H54 (cell line): ENCODE data around the gene CA9.
A peak's percentile ranks its signal among the peaks of the same experiment; 100 is the strongest.

ENCODE experiments used
- DNase-seq: peaks from one replicate; pipeline ENCODE4 v3.0.0; 2011; ENCODE audit warnings: low spot score, mixed read lengths; ENCODE audit not compliant: insufficient read length
- FAIRE-seq: peaks from 3 replicates; lab custom pipeline; 2011; peaks lifted over from hg19 to GRCh38; lab: Jason Lieb, UNC
- POLR2A ChIP-seq: IDR thresholded peaks from 2 replicates; pipeline ENCODE4 v1.6.1; 2011; ENCODE audit warnings: low read depth, mild to moderate bottlenecking, low read length

Gene CA9

DNA sequence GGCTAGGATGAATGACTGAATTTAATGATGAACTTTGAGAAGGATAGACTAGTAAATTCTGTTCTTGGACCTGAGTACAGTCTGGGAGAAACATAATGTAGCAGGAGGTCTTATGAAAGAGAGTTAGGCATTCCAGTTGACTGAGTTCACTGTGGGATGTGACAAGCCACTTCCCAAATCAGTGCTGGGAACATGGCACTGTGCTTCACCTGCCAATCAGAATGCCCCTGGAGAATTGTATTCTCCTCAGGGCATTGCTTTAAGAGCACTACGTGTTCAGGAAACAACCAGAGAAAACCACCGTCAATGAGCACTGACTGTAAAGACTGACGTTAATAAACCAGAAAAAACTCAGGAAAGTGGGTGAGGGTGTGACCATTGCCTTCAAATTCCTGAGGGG, 14.4 kb upstream of the CA9 start:
- no peak for TF ChIP-seq POLR2A
- DNase-seq (no peak), FAIRE-seq (no peak)

DNA sequence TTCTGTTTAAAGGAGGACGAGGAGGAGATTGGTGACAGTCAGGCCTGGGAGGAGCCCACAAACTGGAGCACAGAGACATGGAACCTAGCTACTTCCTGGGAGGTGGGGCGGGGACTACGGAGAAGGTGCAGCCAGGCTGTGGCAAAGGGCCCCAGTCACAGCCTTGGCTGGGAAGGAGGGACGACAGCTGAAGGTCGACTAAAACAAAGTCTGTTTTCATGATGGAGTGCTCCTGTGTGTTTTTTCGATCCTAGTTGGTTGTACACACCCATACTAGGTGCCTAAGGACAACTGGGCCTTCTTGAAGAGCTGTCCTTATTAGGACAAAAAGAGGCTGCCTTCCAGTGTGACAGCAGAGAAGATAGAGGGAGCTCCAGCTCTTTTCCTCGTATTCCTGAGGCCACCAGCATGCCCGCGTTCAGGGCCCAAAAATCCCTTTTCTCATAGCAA, 12.7 kb upstream of the CA9 start:
- DNase-seq: no peak
- no peak for TF ChIP-seq POLR2A
- no peak for FAIRE-seq

DNA sequence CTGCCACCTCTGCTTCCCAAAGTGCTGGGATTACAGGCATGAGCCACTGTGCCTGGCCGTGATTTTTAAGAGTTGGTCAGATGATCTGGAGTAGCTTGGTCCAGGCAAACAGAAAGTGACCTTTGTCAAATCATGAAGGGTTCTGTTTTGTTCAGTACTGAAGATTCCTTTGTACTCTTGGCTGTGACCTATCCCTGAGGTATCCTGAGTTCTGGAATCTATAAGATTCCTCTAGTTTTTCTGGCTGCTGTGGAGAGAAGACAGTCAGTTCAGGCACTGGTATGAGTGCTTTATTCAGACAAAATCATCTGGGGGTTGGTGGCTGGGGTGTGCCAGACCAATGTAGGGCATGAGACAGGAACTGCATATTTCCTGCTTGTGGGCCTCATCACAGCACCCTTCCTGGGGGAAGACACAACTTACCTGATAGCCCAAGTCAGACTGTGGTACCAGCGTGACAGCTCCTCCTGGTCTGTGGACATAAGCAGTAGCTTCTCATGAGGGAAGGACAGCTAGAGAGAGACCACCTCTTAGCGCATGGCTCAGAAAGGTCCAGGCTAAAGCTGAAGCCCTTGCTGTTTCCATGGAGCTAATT, 11.9 kb upstream of the CA9 start:
- FAIRE-seq (no peak), DNase-seq (no peak)
- no peak for TF ChIP-seq POLR2A

DNA sequence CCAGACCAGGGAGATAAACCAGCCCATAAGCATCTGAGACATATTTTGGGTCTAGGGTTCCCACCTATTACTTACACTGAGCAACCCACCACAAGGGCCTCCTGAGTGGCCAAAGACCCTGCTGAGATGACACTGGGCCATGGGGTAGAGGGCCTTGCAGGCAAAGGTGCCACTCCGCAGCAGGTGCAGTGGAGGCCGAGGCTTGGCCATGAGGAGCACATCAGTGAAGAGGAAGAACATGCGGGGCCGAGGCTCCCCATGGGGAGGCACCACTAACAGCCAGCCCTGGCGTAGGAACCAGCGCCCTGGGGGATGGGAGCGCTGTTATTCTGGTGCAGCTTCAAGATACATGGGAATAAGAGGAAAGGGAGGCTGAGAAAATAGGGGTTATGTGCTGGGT, 11.3 kb upstream of the CA9 start:
- no peak for FAIRE-seq
- no peak for DNase-seq
- no peak for TF ChIP-seq POLR2A

DNA sequence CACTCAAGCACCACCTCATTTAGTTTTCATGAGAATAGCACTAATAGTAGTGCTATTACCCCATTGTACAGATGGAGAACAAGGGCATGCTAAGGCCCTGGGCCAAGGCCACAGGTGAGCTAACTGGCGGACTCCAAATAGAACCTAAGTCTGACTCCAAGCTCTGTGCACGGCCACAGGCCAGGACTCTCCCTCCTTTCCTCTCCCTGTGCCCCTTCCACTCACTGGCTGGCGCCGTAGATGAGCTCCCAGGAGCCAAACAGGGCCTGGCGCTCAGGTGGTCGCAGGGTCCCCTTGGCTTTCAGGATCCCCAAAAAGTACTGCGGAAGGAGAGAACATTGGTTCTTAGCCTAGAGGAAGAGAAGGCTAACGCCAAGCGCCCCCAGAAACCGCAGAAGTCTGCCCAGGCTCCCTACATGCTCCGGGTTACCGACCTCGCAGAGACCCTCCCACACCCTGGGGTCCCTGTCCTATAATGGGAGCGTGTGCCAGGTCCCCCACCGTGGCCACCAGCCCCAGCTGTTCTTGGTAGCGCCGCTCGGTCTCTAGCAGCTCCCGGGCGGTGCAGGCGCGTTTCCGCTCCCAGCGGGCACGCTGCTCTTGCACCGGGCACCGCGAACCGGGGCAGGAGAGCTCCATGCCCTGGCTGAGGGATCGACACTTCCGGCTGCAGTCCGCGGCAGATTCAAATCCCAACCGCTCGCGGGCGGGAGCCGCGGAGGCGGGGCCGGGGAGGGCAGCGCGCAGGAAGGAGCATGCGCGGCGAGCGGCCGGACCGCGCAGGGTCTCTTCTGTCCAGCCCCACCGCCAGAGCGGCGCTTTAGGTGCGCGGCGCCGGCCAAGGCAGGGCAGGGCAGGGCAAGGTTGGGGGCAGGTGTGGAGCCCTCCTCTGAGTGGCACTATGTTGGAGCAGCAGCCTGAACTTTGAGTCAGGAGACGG, 8.9 kb upstream of the CA9 start, which contains the start of gene ARHGEF39:
ARHGEF39 (minus strand) TSS at position 665 of the 940 bp plus-strand sequence; CDS start at position 639, 26 bp downstream.
- peak; percentile 60 for TF ChIP-seq POLR2A
- peak; percentile 76 for DNase-seq
- no peak for FAIRE-seq

DNA sequence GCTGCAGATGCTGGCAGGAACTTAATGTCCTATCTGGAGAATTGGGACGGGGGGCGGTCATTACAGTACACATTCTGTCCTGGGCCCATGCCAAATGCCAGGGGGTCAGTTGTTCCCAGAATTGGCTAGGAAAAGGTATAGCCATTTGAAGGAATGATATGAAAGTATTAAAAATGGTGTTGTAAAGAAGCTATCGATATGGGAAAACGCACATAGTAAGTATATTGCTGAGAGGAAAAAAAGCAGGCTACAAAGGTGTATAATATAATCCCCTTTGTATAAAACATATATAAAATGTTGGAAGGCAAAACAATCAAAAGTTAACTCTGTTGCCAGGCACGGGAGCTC, 8.3 kb upstream of the CA9 start:
- DNase-seq: no peak
- no peak for FAIRE-seq
- no peak for TF ChIP-seq POLR2A

DNA sequence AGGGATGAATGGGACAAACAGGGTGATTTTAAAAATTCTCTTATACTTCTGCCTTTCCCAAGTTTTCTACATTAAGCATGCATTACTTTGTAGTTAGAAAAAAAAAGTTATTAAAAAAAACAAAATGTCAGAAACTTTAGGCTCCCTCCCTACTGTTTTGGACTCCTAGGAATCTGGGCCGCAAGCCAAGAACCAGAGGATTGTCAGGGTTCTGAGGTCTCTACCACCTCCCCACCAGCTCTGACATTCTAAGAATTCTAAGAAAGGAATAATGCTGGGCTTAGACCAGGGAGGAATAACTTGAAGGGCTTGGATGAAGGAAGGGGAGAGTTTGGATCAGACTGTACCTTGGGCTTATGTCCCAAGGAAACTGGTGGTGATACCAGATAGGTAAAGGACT, 7.7 kb upstream of the CA9 start:
- DNase-seq: no peak
- no peak for FAIRE-seq

DNA sequence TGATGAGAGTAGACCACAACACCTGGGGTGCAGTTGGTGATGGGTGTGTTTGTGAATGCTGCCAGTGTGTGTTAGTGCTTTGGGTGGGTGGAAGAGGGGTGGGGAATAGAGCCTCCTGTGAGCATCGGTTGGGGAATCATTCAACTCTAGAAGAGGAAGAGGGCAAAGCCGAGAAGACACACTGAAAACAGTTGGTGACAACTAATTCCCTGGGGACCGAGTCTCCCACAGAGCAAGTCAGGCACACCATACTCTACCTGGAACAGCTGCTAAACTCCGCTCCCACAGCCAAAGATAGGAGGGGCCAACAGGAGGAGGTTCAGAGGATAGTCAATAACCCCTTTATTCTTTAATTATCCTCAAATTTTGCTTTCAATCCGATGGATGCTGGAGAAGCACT, 7.2 kb upstream of the CA9 start:
- TF ChIP-seq POLR2A: no peak
- no peak for DNase-seq
- FAIRE-seq: no peak

More for the DNA sequence above, 7.7 kb upstream of the CA9 start:
- no peak for TF ChIP-seq POLR2A

DNA sequence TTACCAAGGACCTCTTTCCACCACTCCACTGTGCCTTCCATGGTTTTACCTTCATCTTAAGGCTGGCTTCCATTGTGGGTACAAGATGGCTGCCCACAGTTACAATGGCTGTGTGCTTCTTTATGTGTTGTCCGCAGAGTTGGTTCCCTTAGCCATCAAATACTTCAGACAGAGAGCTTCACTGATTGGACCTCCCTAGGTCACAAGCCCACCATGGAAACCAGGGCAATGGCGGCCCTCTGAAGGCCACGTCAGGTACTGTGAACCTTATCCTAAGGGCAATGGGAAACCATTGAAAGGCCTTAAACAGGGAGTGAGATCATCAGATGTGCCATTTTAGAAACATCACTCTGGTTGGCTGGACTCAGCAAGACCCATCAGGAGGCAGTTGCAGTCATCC, 5.8 kb upstream of the CA9 start:
- no peak for TF ChIP-seq POLR2A
- no peak for FAIRE-seq
- no peak for DNase-seq

DNA sequence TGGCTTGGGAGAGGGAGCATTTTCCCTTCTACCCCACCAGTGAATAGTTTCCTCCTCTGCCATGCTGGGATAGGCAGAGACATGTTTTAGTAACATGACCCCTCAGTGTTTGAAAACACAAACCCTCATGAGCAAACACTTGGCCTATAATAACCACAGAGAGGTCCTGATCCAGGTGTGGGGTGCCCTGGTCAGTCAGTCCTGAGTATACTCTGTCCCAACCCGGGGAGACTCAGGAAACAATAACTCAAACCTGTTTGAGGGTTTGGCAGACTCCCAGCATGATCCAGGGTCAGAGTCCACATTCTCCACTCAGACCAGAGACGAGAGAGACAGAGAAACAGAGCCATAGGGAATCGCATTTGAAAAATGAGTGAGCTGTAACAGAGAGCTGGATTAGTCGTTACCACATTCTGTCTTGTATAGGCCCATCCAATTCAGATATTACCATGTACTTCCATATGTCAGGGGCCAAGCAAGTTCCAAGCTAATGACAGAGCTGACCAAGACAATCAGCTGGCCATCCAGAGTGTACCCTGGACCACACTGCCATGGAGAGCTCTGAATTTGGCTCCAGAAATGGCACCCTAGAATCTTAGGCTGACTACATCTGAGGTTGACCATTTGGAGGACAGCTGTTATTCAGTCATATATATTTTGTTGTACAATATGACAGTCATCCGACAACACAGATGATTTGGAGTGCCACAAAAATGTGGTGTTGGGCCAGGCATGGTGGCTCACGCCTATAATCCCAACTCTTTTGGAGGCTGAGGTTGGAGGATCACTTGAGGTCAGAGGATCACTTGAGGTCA, 4.2 kb upstream of the CA9 start:
- FAIRE-seq: peak; percentile 66
- TF ChIP-seq POLR2A: no peak
- DNase-seq: peak; percentile 59

DNA sequence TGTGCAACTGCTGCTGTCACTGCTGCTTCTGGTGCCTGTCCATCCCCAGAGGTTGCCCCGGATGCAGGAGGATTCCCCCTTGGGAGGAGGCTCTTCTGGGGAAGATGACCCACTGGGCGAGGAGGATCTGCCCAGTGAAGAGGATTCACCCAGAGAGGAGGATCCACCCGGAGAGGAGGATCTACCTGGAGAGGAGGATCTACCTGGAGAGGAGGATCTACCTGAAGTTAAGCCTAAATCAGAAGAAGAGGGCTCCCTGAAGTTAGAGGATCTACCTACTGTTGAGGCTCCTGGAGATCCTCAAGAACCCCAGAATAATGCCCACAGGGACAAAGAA, 265 bp downstream of the CA9 start:
- no peak for DNase-seq
- TF ChIP-seq POLR2A: no peak
- no peak for FAIRE-seq

DNA sequence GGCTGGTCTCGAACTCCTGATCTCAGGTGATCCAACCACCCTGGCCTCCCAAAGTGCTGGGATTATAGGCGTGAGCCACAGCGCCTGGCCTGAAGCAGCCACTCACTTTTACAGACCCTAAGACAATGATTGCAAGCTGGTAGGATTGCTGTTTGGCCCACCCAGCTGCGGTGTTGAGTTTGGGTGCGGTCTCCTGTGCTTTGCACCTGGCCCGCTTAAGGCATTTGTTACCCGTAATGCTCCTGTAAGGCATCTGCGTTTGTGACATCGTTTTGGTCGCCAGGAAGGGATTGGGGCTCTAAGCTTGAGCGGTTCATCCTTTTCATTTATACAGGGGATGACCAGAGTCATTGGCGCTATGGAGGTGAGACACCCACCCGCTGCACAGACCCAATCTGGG, 1.5 kb downstream of the CA9 start:
- FAIRE-seq (no peak), DNase-seq (no peak)
- TF ChIP-seq POLR2A: no peak

DNA sequence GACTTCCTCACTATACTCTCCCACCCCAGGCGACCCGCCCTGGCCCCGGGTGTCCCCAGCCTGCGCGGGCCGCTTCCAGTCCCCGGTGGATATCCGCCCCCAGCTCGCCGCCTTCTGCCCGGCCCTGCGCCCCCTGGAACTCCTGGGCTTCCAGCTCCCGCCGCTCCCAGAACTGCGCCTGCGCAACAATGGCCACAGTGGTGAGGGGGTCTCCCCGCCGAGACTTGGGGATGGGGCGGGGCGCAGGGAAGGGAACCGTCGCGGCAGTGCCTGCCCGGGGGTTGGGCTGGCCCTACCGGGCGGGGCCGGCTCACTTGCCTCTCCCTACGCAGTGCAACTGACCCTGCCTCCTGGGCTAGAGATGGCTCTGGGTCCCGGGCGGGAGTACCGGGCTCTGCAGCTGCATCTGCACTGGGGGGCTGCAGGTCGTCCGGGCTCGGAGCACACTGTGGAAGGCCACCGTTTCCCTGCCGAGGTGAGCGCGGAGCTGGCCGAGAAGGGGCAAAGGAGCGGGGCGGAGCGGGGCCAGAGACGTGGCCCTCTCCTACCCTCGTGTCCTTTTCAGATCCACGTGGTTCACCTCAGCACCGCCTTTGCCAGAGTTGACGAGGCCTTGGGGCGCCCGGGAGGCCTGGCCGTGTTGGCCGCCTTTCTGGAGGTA, 2.1 kb downstream of the CA9 start:
- FAIRE-seq: no peak
- DNase-seq: no peak

More for the DNA sequence above, 2.1 kb downstream of the CA9 start:
- no peak for TF ChIP-seq POLR2A
